H1 (cell line): ENCODE measurements around the gene SCAF11. TPM values are rescaled to one million over a fixed set of nuclear protein-coding genes. Genes with fewer than 3 reads are reported as not detected.

Source experiments
- CTCF ChIA-PET: fragments of 300-600 bp; sonication (Branson Sonifier 250); formaldehyde crosslinking; loops from one replicate; lab custom pipeline; 2021; ENCODE audit not compliant: partially characterized antibody; lab: Charles Lee
- POLR2A ChIA-PET: fragments of 300-600 bp; sonication (Branson Sonifier 250); formaldehyde crosslinking; loops from one replicate; lab custom pipeline; 2021; ENCODE audit warnings: inconsistent platforms; ENCODE audit not compliant: partially characterized antibody; lab: Charles Lee
- DNase-seq, 2 experiments: peaks; one replicate each; pipeline versions ENCODE4 v3.0.0 to v3.0.0-alpha.2; 2010 to 2022; ENCODE audit warnings: low spot score in 2 of 2, low read depth in 1 of 2, mixed read lengths in 1 of 2
- FAIRE-seq: peaks from 2 replicates; lab custom pipeline; 2011; peaks lifted over from hg19 to GRCh38; lab: Jason Lieb, UNC
- H2AFZ ChIP-seq: 2 replicates; pipeline ENCODE4 v1.8.1; 2012; ENCODE audit warnings: low read length, inconsistent platforms
- H2AK5ac ChIP-seq: 2 replicates; pipeline ENCODE4 v1.6.1; 2013; ENCODE audit warnings: low read depth, low read length
- H2BK120ac ChIP-seq: replicated peaks from 2 replicates; pipeline ENCODE3; 2013; ENCODE audit warnings: low read depth, low read length, inconsistent platforms
- H2BK12ac ChIP-seq: 2 replicates; pipeline ENCODE4 v1.6.1; 2013; ENCODE audit warnings: low read depth, low read length
- H2BK15ac ChIP-seq: 2 replicates; pipeline ENCODE4 v1.6.1; 2013; ENCODE audit warnings: low read length
- H2BK20ac ChIP-seq: 2 replicates; pipeline ENCODE4 v1.6.1; 2013; ENCODE audit warnings: low read length
- H2BK5ac ChIP-seq: 2 replicates; pipeline ENCODE4 v1.6.1; 2013; ENCODE audit warnings: low read depth, low read length
- H3K14ac ChIP-seq: 2 replicates; pipeline ENCODE4 v1.6.1; 2013; ENCODE audit warnings: inconsistent platforms; ENCODE audit not compliant: insufficient read length
- H3K18ac ChIP-seq: 2 replicates; pipeline ENCODE4 v1.6.1; 2013; ENCODE audit warnings: low read length; ENCODE audit errors: extremely low read depth
- H3K23ac ChIP-seq: 2 replicates; pipeline ENCODE4 v1.6.1; 2013; ENCODE audit warnings: inconsistent platforms; ENCODE audit not compliant: insufficient read length
- H3K23me2 ChIP-seq: 2 replicates; pipeline ENCODE4 v1.6.1; 2013; ENCODE audit warnings: low read depth, low read length
- H3K27ac ChIP-seq: 2 replicates; pipeline ENCODE4 v1.6.1; 2011; ENCODE audit warnings: low read depth, low read length, inconsistent platforms
- H3K27me3 ChIP-seq, 4 experiments: replicated peaks in 1 of 4; 1 replicate in 1 of 4; 2 replicates in 3 of 4; pipeline versions ENCODE4 v1.6.1 to v1.8.1; 2011 to 2013; ENCODE audit warnings: low read length in 3 of 4, mild to moderate bottlenecking in 3 of 4, inconsistent platforms in 2 of 4, mixed read lengths in 2 of 4, moderate library complexity in 1 of 4; ENCODE audit not compliant: control insufficient read depth in 3 of 4, insufficient read depth in 3 of 4; ENCODE audit errors: extremely low read depth in 1 of 4
- H3K36me3 ChIP-seq, 4 experiments: 2 replicates each; pipeline versions ENCODE4 v1.6.1 to v1.8.1; 2011 to 2013; ENCODE audit warnings: mild to moderate bottlenecking in 4 of 4, low read length in 3 of 4, moderate library complexity in 2 of 4, control low read depth in 1 of 4, inconsistent platforms in 1 of 4; ENCODE audit not compliant: insufficient read depth in 4 of 4, control insufficient read depth in 2 of 4
- H3K4ac ChIP-seq: replicated peaks from 2 replicates; pipeline ENCODE3; 2013; ENCODE audit warnings: low read length, low read depth, mixed read lengths, inconsistent platforms; ENCODE audit not compliant: insufficient read length
- H3K4me1 ChIP-seq, 4 experiments: replicated peaks in 1 of 4; 1 replicate in 1 of 4; 2 replicates in 3 of 4; pipeline versions ENCODE4 v1.6.1 to v1.8.1; 2011 to 2013; ENCODE audit warnings: low read length in 3 of 4, inconsistent platforms in 2 of 4, mixed read lengths in 1 of 4; ENCODE audit not compliant: insufficient read depth in 4 of 4, control insufficient read depth in 3 of 4
- H3K4me2 ChIP-seq, 2 experiments: 2 replicates each; pipeline versions ENCODE4 v1.6.1 to v1.8.1; 2011 to 2013; ENCODE audit warnings: low read depth in 2 of 2, low read length in 2 of 2, control low read depth in 1 of 2, inconsistent platforms in 1 of 2, mild to moderate bottlenecking in 1 of 2; ENCODE audit not compliant: insufficient read depth in 1 of 2
- H3K4me3 ChIP-seq, 4 experiments: fragments of 200-600, 300-600 bp in 1 of 4; sonication (generic), shearing (Covaris generic), sonication (Bioruptor Twin) in 1 of 4; 2 replicates each; pipeline versions ENCODE4 v1.5.1 to v1.8.1; 2011 to 2016; ENCODE audit warnings: low read length in 4 of 4, low read depth in 3 of 4, control low read depth in 2 of 4, inconsistent platforms in 2 of 4, mild to moderate bottlenecking in 2 of 4, mixed read lengths in 1 of 4, moderate library complexity in 1 of 4; ENCODE audit not compliant: insufficient read depth in 2 of 4; ENCODE audit errors: extremely low read depth in 1 of 4
- H3K56ac ChIP-seq: replicated peaks from 2 replicates; pipeline ENCODE3; 2013; ENCODE audit warnings: low read depth, mild to moderate bottlenecking, mixed read lengths, low read length, inconsistent platforms; ENCODE audit not compliant: insufficient read length
- H3K79me1 ChIP-seq: 2 replicates; pipeline ENCODE4 v1.6.1; 2013; ENCODE audit warnings: low read depth, low read length, control low read depth
- H3K79me2 ChIP-seq, 2 experiments: 2 replicates each; pipeline versions ENCODE4 v1.6.1 to v1.8.1; 2012 to 2013; ENCODE audit warnings: low read length in 2 of 2, mild to moderate bottlenecking in 2 of 2, inconsistent platforms in 1 of 2; ENCODE audit not compliant: insufficient read depth in 2 of 2, control insufficient read depth in 1 of 2
- H3K9ac ChIP-seq, 4 experiments: replicated peaks in 1 of 4; 1 replicate in 1 of 4; 2 replicates in 3 of 4; pipeline versions ENCODE4 v1.6.1 to v1.8.1; 2011 to 2013; ENCODE audit warnings: low read depth in 3 of 4, low read length in 3 of 4, control low read depth in 2 of 4, mild to moderate bottlenecking in 2 of 4, moderate library complexity in 2 of 4, inconsistent platforms in 1 of 4; ENCODE audit errors: extremely low read depth in 1 of 4
- H3K9me3 ChIP-seq, 2 experiments: 2 replicates each; pipeline versions ENCODE4 v1.6.1 to v1.8.1; 2012 to 2013; ENCODE audit warnings: mild to moderate bottlenecking in 2 of 2, moderate library complexity in 2 of 2, control low read depth in 1 of 2, inconsistent platforms in 1 of 2, low read depth in 1 of 2, low read length in 1 of 2, mixed read lengths in 1 of 2; ENCODE audit not compliant: insufficient read depth in 2 of 2
- H4K20me1 ChIP-seq, 2 experiments: replicated peaks in 1 of 2; 2 replicates each; pipeline versions ENCODE3 to v1.8.1; 2011 to 2013; ENCODE audit warnings: inconsistent platforms in 2 of 2, low read length in 2 of 2, mild to moderate bottlenecking in 1 of 2; ENCODE audit not compliant: insufficient read depth in 2 of 2, control insufficient read depth in 1 of 2
- H4K5ac ChIP-seq: 2 replicates; pipeline ENCODE4 v1.6.1; 2013; ENCODE audit warnings: low read length, low read depth, mixed read lengths, inconsistent platforms; ENCODE audit not compliant: insufficient read length
- H4K8ac ChIP-seq: 2 replicates; pipeline ENCODE4 v1.8.0; 2013; ENCODE audit warnings: mild to moderate bottlenecking, moderate library complexity, low read length, inconsistent platforms; ENCODE audit not compliant: insufficient read depth; ENCODE audit errors: extremely low read depth
- H4K91ac ChIP-seq: replicated peaks from 2 replicates; pipeline ENCODE3; 2013; ENCODE audit warnings: low read length, mixed read lengths, inconsistent platforms; ENCODE audit not compliant: insufficient read length
- EZH2 ChIP-seq: fragments of 200-600 bp; sonication (generic); IDR thresholded peaks from 2 replicates; pipeline ENCODE4 v1.7.1; 2012; ENCODE audit warnings: low read depth, mild to moderate bottlenecking, moderate library complexity, low read length, inconsistent platforms; ENCODE audit not compliant: severe bottlenecking
- RNF2 ChIP-seq: fragments of 200-900, 300-1000 bp; sonication (generic); IDR thresholded peaks from 2 replicates; pipeline ENCODE4 v1.7.1; 2016; ENCODE audit warnings: borderline replicate concordance, low read depth, mild to moderate bottlenecking, antibody characterized with exemption, low read length; ENCODE audit not compliant: poor library complexity, severe bottlenecking; ENCODE audit errors: missing control alignments
- WGBS, 2 experiments: shearing (Covaris generic) in 1 of 2; methylation state at CpG; one replicate each; pipeline versions ENCODE4 v1.1.6 to v1.1.7; 2013 to 2015; ENCODE audit warnings: low lambda C conversion rate in 2 of 2, mixed read lengths in 2 of 2, inconsistent platforms in 1 of 2, low coverage in 1 of 2, missing lambda C conversion rate in 1 of 2; ENCODE audit not compliant: insufficient replicate concordance in 2 of 2, insufficient coverage in 1 of 2, insufficient read length in 1 of 2; ENCODE audit errors: extremely low coverage in 1 of 2, missing lambda C conversion rate in 1 of 2; 5-methylcytosine and 5-hydroxymethylcytosine counted together
- polyA plus RNA-seq, 7 experiments: library from polyadenylated mRNA; depleted of rRNA in 3 of 7; stranded (reverse) in 5 of 7; unstranded in 2 of 7; fragments of >200 nt in 5 of 7; fragments of 200-250 nt in 2 of 7; gene quantifications; 1 replicate in 5 of 7; 2 replicates in 1 of 7; 4 replicates in 1 of 7; pipeline versions ENCODE4 v1.2.1 to v1.2.3, GENCODE V29; 2011 to 2013; ENCODE audit warnings: missing spikeins in 2 of 7, mixed read lengths in 2 of 7
- total RNA-seq: library from RNA; stranded (reverse); fragmentation: NEBNext Ultra II Directional; extraction: Animal tissue kit (Norgen Biotek cat#: 25700); gene quantifications from 2 replicates; pipeline ENCODE4 v1.2.1, GENCODE V29; 2021
- TF ChIP-seq, protein P1 (sequence below): IDR thresholded peaks from 2 replicates; pipeline ENCODE4 v1.6.1; 2011; ENCODE audit warnings: low read depth, mild to moderate bottlenecking, low read length; ENCODE audit not compliant: insufficient read depth

Gene SCAF11
- total and polyA plus RNA-seq, 2 of the 8 experiments (the other 6 are each of a cell fraction or from before 2014, with no cell fraction given): 15.1 to 77.8 TPM

DNA sequence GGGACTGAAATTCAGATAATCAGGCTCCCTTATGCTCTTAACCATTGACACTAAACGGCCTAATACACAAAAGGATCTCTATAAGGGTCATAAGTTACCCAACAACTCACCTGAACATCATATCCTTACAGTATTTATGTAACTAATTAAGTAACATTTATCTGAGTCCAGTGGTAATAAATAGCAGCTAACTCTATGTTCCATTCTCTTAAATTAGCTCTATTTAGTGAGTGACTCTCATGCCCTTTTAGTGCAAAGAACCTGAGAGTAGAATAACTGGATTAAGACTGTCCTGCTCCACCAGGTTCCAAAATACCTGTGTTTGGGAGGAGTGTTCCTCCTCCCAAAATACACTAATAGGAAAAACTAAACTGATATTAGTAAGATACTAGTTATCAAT, 9.8 kb downstream of the SCAF11 start:
- Histone ChIP-seq H3K4me2 (no peak overlapping the region), H4K8ac (no peak overlapping the region), H3K4me1 (no peaks in the 10 kb centered on the region), H2AFZ (no peak overlapping the region), H3K4ac (no peak overlapping the region), H3K4me3 (no peak overlapping the region), H3K23me2 (no peaks in the 10 kb centered on the region), H4K20me1 (peaks cover 1 to 3% of the 10 kb centered on the region in 2 experiments), H3K9ac (no peak overlapping the region), H2BK15ac (no peak overlapping the region), H4K91ac (no peak overlapping the region), H3K23ac (no peak overlapping the region), H2BK5ac (no peak overlapping the region), H4K5ac (no peak overlapping the region), H2BK12ac (no peak overlapping the region), H2BK120ac (no peak overlapping the region), H3K27ac (no peak overlapping the region), H3K79me2 (peaks cover 0 to 97% of the 10 kb centered on the region in 2 experiments), H3K27me3 (no peaks in the 10 kb centered on the region), H3K79me1 (peaks cover 2% of the 10 kb centered on the region; the same call in 1 of the 2 replicates), H3K56ac (no peak overlapping the region), H3K36me3 (no peaks in the 10 kb centered on the region; a peak in 1 of 8 replicates), H3K9me3 (no peaks in the 10 kb centered on the region), H2BK20ac (no peak overlapping the region), H2AK5ac (no peak overlapping the region), H3K18ac (no peak overlapping the region), H3K14ac (no peak overlapping the region)
- ChIA-PET CTCF (interaction anchor here (1.1 kb wide), 1 partner anchor 11 kb away, joined by 3 read pairs; no protein-coding TSS in a partner anchor), POLR2A (interaction anchor here (0.8 kb wide), 1 partner anchor 9 kb away, joined by 3 read pairs; no protein-coding TSS in a partner anchor)
- DNase-seq (no peak), FAIRE-seq (no peak)
- WGBS, 2 experiments: 77% methylated on average over 1 of the region's 1 CpG; no CpG with 5 or more reads in 1 of the 2 experiments
- TF ChIP-seq RNF2 (no peak), EZH2 (no peak)
- TF ChIP-seq, protein P1, sequence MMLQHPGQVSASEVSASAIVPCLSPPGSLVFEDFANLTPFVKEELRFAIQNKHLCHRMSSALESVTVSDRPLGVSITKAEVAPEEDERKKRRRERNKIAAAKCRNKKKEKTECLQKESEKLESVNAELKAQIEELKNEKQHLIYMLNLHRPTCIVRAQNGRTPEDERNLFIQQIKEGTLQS: no peak
